ENCODE measurements around the gene BCL2L13.

DNA sequence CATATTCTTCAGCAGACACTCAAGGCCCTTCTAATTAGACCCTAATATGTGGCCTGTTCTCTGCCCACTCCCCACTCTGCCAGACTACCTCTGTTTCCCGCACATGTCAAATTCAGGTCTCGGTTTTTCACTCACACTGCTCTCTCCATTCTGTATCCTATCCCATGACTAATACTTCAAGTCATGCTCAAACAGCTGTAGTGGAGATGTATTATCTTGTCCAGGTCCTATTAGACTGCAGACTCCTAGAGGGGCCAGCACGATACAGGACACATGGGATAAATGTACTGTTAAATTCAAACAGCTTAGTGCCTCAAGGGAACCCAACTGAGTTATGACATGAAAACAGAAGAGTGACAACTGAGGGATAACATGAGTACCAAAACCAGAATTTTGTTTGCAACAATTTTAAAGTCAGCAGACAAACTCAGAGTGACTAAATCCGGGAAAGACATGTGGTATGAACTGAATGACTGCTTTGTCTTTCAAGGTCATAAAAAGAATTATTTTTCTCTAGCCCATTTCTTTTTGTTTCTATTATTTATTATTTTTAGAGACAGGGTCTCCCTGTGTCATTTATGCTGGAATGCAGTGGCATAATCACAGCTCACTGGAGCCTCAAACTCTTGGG, 30.6 kb upstream of the BCL2L13 start:
- TF ChIP-seq, protein P1, sequence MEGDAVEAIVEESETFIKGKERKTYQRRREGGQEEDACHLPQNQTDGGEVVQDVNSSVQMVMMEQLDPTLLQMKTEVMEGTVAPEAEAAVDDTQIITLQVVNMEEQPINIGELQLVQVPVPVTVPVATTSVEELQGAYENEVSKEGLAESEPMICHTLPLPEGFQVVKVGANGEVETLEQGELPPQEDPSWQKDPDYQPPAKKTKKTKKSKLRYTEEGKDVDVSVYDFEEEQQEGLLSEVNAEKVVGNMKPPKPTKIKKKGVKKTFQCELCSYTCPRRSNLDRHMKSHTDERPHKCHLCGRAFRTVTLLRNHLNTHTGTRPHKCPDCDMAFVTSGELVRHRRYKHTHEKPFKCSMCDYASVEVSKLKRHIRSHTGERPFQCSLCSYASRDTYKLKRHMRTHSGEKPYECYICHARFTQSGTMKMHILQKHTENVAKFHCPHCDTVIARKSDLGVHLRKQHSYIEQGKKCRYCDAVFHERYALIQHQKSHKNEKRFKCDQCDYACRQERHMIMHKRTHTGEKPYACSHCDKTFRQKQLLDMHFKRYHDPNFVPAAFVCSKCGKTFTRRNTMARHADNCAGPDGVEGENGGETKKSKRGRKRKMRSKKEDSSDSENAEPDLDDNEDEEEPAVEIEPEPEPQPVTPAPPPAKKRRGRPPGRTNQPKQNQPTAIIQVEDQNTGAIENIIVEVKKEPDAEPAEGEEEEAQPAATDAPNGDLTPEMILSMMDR (IDR thresholded peaks at IDR 0.05) = no peak
- TF ChIP-seq EP300 (IDR thresholded peaks at IDR 0.05) = no peak
- no peak for TF ChIP-seq POLR2AphosphoS5 (IDR thresholded peaks at IDR 0.05)
- TF ChIP-seq POLR2A (IDR thresholded peaks at IDR 0.05) = no peak

Measured in stomach (tissue), 4 donors.